Tibial nerve (tissue), 4 donors: ENCODE measurements around the gene OSBPL10.

Experiments
- CTCF ChIP-seq, 5 experiments: fragments of 200-600 bp in 3 of 5; fragments of 450-650 bp in 2 of 5; sonication (generic) in 3 of 5; IDR thresholded peaks; one replicate each; pipeline ENCODE4 v1.5.1; 2016 to 2019; ENCODE audit warnings: antibody characterized with exemption in 5 of 5, mild to moderate bottlenecking in 3 of 5, moderate library complexity in 2 of 5
- EP300 ChIP-seq, 2 donors: sonication (generic); formaldehyde crosslinking; IDR thresholded peaks; one replicate each; pipeline ENCODE4 v1.6.1; 2017; ENCODE audit warnings: antibody characterized with exemption in 2 of 2, mild to moderate bottlenecking in 1 of 2

DNA sequence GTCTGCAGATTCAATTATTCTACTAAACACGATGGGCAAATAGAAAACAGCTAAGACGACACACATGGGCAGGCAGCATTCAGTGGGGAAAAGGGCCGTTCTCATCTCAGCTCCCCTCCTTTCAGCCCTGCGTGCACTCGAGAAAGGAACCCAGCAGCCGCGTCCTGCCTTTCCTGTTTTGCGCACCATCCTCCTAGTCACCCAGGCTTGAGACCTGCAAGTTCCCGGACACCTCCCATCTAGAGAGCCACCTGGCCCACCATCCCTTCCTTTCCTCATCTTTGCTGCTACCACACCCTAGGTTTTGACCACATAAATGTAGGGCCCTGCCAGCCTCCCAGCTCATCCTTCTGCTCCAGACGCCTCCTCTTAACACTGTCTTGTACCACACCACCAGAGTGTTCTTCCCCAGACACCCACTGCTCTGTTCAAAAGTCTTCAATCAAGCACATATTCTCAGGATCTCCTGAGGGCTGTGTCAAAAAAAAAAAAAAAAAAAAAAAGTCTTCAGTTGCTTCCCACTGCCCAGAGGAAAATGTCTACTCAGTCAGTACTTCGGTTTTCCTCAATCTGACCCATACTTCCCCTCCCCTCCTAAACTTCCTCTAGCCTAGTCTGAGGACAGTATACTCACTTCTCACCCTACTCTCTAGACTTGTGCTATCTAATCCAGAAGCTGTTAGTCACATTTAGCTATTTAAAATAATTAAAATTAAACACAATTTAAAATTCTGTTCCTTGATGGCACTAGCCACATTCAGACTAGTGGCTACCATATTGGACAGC, 266.4 kb downstream of the OSBPL10 start:
- TF ChIP-seq CTCF (IDR thresholded peaks at IDR 0.05) (no peak), EP300 (IDR thresholded peaks at IDR 0.05) (no peak)
